GM12864 (cell line): ENCODE results near the gene ZNF521.

Source experiments
- DNase-seq: peaks from one replicate; pipeline ENCODE4 v3.0.0-alpha.2; 2011; ENCODE audit warnings: low read depth
- H3K4me3 ChIP-seq: 2 replicates; pipeline ENCODE4 v1.5.1; 2011; ENCODE audit warnings: mild to moderate bottlenecking, low read depth, low read length, control low read depth
- TF ChIP-seq, protein P1 (sequence below): IDR thresholded peaks from 2 replicates; pipeline ENCODE4 v1.5.1; 2011; ENCODE audit warnings: low read depth, mild to moderate bottlenecking, moderate library complexity, low read length, control low read depth, inconsistent platforms; ENCODE audit errors: missing control alignments

Gene ZNF521

DNA sequence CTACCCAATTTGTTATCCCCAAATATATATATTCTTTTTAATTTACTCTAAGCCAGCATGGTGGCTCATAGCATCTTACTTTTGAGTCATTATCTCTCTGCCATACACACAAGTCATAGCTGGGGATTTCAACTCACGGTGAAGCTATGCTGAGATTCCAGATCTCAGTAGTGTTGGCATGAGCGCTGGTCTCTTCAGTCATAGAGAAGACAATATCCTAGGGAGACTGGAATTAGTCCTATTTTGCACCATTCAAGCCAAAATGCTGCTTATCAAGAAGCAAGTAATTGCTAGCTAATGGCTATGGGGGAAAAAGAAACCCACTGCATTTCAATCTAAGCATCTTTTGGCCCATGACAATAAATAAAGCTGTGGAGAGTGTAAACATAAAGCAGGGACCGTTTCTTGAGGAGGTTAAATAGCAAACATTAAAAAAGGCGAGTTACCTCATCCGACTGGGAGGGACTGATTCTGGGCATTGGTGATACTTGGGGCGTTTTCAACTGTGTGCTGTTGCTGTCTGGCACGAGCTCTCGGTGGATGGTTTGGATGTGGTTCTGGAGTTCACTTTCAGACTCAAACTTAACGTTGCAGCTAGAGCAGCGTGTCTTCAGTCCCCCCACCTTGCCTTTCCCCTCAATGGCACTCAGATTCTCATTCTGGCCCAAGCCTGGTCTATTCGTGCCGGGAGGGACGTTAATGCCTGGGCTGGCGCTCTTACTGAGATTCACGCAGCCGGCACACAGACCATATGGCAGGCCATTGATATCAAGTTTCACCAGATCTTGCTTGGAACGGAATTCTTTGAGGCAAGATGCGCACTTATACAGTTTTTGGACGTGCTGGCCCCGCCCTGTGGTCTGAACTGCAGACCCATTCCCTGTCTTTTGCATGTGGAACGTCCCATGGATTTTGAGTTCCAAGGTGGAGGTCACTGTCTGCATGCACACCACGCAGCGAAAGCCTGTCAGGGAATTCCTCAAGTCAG is 127.8 kb downstream of the ZNF521 start:
- no peak for DNase-seq
- no peak overlapping the region for H3K4me3 ChIP-seq
- TF ChIP-seq, protein P1, sequence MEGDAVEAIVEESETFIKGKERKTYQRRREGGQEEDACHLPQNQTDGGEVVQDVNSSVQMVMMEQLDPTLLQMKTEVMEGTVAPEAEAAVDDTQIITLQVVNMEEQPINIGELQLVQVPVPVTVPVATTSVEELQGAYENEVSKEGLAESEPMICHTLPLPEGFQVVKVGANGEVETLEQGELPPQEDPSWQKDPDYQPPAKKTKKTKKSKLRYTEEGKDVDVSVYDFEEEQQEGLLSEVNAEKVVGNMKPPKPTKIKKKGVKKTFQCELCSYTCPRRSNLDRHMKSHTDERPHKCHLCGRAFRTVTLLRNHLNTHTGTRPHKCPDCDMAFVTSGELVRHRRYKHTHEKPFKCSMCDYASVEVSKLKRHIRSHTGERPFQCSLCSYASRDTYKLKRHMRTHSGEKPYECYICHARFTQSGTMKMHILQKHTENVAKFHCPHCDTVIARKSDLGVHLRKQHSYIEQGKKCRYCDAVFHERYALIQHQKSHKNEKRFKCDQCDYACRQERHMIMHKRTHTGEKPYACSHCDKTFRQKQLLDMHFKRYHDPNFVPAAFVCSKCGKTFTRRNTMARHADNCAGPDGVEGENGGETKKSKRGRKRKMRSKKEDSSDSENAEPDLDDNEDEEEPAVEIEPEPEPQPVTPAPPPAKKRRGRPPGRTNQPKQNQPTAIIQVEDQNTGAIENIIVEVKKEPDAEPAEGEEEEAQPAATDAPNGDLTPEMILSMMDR, result no peak

DNA sequence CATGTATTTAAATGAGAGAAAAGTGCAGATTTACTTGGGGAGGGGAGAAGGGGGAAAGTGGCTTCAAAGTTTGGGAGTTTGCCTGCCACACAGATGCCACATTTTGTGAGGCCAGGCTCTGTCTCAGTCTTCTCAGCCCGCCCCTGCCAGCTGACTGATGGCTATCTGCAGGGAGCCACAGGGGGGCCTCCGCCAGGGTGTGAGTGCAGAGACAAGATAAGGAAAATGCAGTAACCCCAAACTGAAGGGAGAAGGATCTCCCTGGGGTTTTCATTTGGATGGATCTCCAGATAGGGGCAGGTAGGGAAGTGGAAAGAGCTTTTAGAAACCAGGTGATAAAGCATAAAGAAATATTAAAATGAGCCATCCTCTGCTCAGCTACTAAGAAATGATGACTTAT is 128.8 kb downstream of the ZNF521 start:
- H3K4me3 ChIP-seq, result no peak overlapping the region
- TF ChIP-seq, protein P1, result no peak
- DNase-seq, result no peak

DNA sequence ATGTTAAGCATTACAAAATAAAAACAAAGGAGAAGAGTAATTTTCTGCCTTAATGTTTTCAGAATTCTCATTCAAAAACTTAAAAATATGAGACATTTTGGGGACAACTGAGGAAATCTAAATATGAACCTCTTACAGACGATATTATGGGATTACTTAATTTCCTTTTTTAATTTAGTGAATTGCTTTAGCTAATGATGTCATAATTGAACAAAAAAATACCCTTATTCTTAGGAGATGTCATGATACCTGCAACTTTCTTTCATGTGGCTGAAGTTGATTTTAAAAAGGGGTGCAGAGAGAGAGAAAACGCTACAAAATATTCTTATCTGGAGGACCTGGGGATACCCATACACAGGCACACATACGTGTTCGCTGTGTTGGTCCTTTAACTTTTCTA is 129.3 kb downstream of the ZNF521 start:
- no peak for DNase-seq
- TF ChIP-seq, protein P1, result no peak

DNA sequence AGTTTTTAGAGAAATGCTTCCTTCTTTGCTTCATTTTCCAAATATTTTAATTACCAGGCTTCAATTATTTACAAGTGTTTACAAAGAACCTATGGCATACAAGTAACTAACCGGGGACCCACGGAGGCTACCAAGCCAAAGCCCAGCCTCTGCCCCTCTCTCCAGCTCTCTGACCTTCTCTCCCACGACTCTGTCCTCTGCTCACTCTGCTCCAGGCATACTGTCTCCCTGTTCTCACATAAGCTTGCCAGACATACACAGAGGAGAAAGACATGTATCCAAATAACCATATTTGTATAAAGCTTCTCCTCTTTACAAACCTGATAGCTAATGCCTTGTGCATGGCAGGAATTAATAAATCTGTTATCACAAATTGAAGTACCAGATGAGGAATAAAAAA is 141.3 kb downstream of the ZNF521 start:
- TF ChIP-seq, protein P1, result no peak
- no peak for DNase-seq
- H3K4me3 ChIP-seq, result no peak overlapping the region

More for the DNA sequence above, 129.3 kb downstream of the ZNF521 start:
- no peak overlapping the region for H3K4me3 ChIP-seq

DNA sequence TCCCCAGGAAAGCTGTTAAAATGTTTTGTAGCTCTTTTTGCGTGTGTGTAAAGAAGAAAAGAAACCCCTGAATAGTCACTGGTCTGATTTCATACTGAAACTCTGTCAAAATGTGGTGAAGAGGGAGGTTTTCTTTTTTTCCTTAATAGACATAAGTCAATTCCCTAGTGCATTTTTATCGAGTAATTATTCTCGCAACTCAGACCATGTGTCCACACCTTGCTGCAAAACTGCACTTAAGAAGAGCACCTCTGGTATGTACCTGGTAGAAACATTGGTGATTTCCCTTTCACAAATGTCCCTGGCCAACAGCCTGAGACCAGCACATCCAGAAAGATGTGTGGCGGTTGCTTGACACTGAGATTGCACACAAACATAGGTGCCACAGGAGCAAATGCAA is 159.9 kb downstream of the ZNF521 start:
- no peak overlapping the region for H3K4me3 ChIP-seq
- TF ChIP-seq, protein P1, result no peak
- no peak for DNase-seq

DNA sequence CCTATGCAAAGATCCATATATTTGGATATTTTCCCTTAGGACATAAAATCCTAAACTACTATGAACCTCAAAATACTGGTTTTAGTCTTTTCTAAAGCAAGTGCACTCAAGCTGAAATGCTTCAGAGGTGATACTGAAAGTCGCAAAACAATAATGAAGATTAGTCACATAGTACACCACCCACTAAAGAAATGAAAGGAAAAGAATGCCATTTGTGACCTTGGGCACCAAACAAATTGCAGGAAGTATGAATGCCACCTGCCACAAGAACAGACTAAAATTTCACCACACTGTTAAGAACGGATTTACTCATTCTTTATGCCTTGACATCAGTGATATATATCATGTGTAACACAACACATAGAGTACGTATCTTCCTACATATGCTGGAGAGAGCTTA is 161.5 kb downstream of the ZNF521 start:
- DNase-seq, result no peak
- H3K4me3 ChIP-seq, result no peak overlapping the region
- TF ChIP-seq, protein P1, result no peak
